ENCODE data around the gene NSF.

DNA sequence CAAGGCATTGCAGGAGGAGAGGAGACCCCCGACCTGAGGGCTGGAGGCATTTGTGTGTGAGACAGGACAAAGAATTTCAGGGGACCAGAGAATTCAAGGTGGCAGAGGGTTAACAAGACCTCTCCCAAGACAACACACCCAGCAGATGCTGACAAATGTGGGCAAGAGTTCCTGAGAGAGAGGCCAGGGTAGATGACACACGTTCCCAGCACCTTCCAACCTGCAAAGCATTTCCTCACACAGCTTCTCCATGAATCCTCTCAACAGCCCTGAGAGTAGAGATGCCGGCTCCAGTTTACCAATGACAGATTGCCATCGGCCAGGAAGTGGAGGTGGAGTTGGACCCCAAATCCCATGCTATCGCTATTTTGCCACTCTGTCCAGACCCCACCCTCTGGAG, 203.1 kb downstream of the NSF start:
- no peak for TF ChIP-seq POLR2A (IDR thresholded peaks at IDR 0.05)
- TF ChIP-seq, protein P1, sequence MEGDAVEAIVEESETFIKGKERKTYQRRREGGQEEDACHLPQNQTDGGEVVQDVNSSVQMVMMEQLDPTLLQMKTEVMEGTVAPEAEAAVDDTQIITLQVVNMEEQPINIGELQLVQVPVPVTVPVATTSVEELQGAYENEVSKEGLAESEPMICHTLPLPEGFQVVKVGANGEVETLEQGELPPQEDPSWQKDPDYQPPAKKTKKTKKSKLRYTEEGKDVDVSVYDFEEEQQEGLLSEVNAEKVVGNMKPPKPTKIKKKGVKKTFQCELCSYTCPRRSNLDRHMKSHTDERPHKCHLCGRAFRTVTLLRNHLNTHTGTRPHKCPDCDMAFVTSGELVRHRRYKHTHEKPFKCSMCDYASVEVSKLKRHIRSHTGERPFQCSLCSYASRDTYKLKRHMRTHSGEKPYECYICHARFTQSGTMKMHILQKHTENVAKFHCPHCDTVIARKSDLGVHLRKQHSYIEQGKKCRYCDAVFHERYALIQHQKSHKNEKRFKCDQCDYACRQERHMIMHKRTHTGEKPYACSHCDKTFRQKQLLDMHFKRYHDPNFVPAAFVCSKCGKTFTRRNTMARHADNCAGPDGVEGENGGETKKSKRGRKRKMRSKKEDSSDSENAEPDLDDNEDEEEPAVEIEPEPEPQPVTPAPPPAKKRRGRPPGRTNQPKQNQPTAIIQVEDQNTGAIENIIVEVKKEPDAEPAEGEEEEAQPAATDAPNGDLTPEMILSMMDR (IDR thresholded peaks at IDR 0.05) = no peak

Data from uterus (tissue), 2 donors.